PC-3 (cell line): ENCODE results near the gene NOX3.

Source experiments
- EZH2 ChIP-seq: fragments of 300-600 bp; sonication (generic); IDR thresholded peaks from one replicate; pipeline ENCODE4 v1.6.1; 2017; ENCODE audit warnings: antibody characterized with exemption, mild to moderate bottlenecking, low read length; ENCODE audit not compliant: unreplicated experiment
- TF ChIP-seq, protein P1 (sequence below): fragments of 300-600 bp; sonication (generic); conservative IDR thresholded peaks from 2 replicates; pipeline ENCODE4 v1.5.1; 2017; ENCODE audit warnings: antibody characterized with exemption, low read depth, mild to moderate bottlenecking, low read length

DNA sequence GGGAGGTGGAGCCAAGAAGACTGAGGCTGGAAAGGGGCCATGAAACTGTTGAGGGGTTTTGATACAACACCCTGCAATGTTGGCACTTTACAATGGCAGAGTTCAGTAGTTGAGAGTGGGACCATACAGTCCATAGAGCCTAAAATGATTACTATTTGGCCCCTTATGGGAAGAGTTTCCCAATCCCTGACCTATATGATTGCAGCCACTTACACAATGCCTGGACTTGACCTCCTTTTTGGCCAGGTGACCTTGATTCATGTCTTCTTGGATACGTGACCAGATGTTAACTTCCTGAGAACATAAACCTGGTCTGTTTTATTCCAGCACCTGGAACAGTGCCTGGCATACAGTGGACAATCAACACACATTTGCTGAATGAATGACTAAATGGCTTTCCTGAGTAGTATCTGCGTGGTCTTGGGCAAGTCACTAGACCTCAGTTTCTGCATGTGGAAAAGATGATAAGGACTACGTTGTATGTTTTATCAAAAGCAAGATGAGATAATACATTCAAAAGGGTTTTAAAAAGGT lies 58.4 kb downstream of the NOX3 start:
- TF ChIP-seq, protein P1, sequence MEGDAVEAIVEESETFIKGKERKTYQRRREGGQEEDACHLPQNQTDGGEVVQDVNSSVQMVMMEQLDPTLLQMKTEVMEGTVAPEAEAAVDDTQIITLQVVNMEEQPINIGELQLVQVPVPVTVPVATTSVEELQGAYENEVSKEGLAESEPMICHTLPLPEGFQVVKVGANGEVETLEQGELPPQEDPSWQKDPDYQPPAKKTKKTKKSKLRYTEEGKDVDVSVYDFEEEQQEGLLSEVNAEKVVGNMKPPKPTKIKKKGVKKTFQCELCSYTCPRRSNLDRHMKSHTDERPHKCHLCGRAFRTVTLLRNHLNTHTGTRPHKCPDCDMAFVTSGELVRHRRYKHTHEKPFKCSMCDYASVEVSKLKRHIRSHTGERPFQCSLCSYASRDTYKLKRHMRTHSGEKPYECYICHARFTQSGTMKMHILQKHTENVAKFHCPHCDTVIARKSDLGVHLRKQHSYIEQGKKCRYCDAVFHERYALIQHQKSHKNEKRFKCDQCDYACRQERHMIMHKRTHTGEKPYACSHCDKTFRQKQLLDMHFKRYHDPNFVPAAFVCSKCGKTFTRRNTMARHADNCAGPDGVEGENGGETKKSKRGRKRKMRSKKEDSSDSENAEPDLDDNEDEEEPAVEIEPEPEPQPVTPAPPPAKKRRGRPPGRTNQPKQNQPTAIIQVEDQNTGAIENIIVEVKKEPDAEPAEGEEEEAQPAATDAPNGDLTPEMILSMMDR, result no peak
- TF ChIP-seq EZH2, result no peak
